ENCODE data around the gene SNX1. TPM values are rescaled to one million over a fixed set of nuclear protein-coding genes. Genes with fewer than 3 reads are reported as not detected.

SNX1 gene
- polyA plus RNA-seq, 1 donor from 2014 or later: 44.7 TPM

GRCh38 chr15:64161688-64162477, 66.1 kb downstream of the SNX1 start:
- Histone ChIP-seq H3K79me2 (replicated peaks; ENCODE audit: insufficient read depth, low read length) (peaks cover 10% of the 10 kb centered on the region), H3K27me3 (ENCODE audit: insufficient read depth, low read depth, low read length) (no peaks in the 10 kb centered on the region), H3K9me2 (ENCODE audit: insufficient read depth, low read length) (no peaks in the 10 kb centered on the region), H3F3A (ENCODE audit: insufficient read depth, low read length, poor library complexity, severe bottlenecking) (no peaks in the 10 kb centered on the region), H3K36me3 (ENCODE audit: insufficient read depth, low read length) (no peaks in the 10 kb centered on the region), H4K20me1 (ENCODE audit: insufficient read depth) (no peaks in the 10 kb centered on the region), H3K4me3 (ENCODE audit: low read length) (peak overlapping the region; percentile 93), H3K9ac (ENCODE audit: low read length) (peak overlapping the region; percentile 82), H3K4me2 (ENCODE audit: low read length) (peak overlapping the region; percentile 96), H3K9me3 (ENCODE audit: low read length) (no peaks in the 10 kb centered on the region), H3K27ac (ENCODE audit: low read length) (peak overlapping the region; percentile 74), H2AFZ (ENCODE audit: low read depth, low read length) (no peak overlapping the region)
- TF ChIP-seq POLR2AphosphoS5 (IDR thresholded peaks at IDR 0.05) (no peak), TAF1 (IDR thresholded peaks at IDR 0.05; ENCODE audit: low read depth) (peak; percentile 41)

- Histone ChIP-seq H3K4me3 (ENCODE audit: low read length) (peak overlapping the region; percentile 93), H3K9ac (ENCODE audit: low read length) (peak overlapping the region; percentile 82), H3K36me3 (ENCODE audit: insufficient read depth, low read length) (no peaks in the 10 kb centered on the region), H3K9me2 (ENCODE audit: insufficient read depth, low read length) (no peaks in the 10 kb centered on the region), H3K27ac (ENCODE audit: low read length) (peak overlapping the region; percentile 74), H3K79me2 (replicated peaks; ENCODE audit: insufficient read depth, low read length) (peaks cover 10% of the 10 kb centered on the region), H4K20me1 (ENCODE audit: insufficient read depth) (no peaks in the 10 kb centered on the region), H3K9me3 (ENCODE audit: low read length) (no peaks in the 10 kb centered on the region), H3K4me2 (ENCODE audit: low read length) (peak overlapping the region; percentile 96), H3F3A (ENCODE audit: insufficient read depth, low read length, poor library complexity, severe bottlenecking) (no peaks in the 10 kb centered on the region), H3K27me3 (ENCODE audit: insufficient read depth, low read depth, low read length) (no peaks in the 10 kb centered on the region), H2AFZ (ENCODE audit: low read depth, low read length) (peak overlapping the region; percentile 51)
- TF ChIP-seq EP300 (conservative IDR thresholded peaks at IDR 0.05; ENCODE audit: poor library complexity, severe bottlenecking): no peak
Measured at GRCh38 chr15:64162478-64162868, 66.7 kb downstream of the SNX1 start.

GRCh38 chr15:64162869-64163658, 67.3 kb downstream of the SNX1 start, which contains the start of gene PPIB:
Gene PPIB, minus strand, starts transcription at chr15:64163022. Its CDS starts 36 bp downstream, at chr15:64162986.
- Histone ChIP-seq H3K9me3 (ENCODE audit: low read length) (no peaks in the 10 kb centered on the region), H3K27ac (ENCODE audit: low read length) (peak within 1 kb of the TSS; percentile 74), H2AFZ (ENCODE audit: low read depth, low read length) (peak within 1 kb of the TSS; percentile 51)

More at GRCh38 chr15:64162869-64163658, 67.3 kb downstream of the SNX1 start, which contains the start of gene PPIB:
- Histone ChIP-seq H3K4me3 (ENCODE audit: low read length) (peak within 1 kb of the TSS; percentile 93), H3K9ac (ENCODE audit: low read length) (peak within 1 kb of the TSS; percentile 82), H4K20me1 (ENCODE audit: insufficient read depth) (no peaks in the 10 kb centered on the region), H3F3A (ENCODE audit: insufficient read depth, low read length, poor library complexity, severe bottlenecking) (no peaks in the 10 kb centered on the region), H3K79me2 (replicated peaks; ENCODE audit: insufficient read depth, low read length) (peaks cover 10% of the 10 kb centered on the region), H3K36me3 (ENCODE audit: insufficient read depth, low read length) (no peaks in the 10 kb centered on the region), H3K4me2 (ENCODE audit: low read length) (peak within 1 kb of the TSS; percentile 96), H3K27me3 (ENCODE audit: insufficient read depth, low read depth, low read length) (no peaks in the 10 kb centered on the region), H3K9me2 (ENCODE audit: insufficient read depth, low read length) (no peaks in the 10 kb centered on the region)
- TF ChIP-seq POLR2AphosphoS5 (IDR thresholded peaks at IDR 0.05) (peak; percentile 91), EP300 (conservative IDR thresholded peaks at IDR 0.05; ENCODE audit: poor library complexity, severe bottlenecking) (peak; percentile 57), CTCF (IDR thresholded peaks at IDR 0.05; ENCODE audit: poor library complexity, severe bottlenecking) (peak; percentile 85), RAD21 (conservative IDR thresholded peaks at IDR 0.05) (peak; percentile 79), EZH2 (IDR thresholded peaks at IDR 0.05; ENCODE audit: borderline replicate concordance, insufficient read depth, low read length, poor library complexity, severe bottlenecking) (no peak), SMC3 (conservative IDR thresholded peaks at IDR 0.05; ENCODE audit: poor library complexity) (peak; percentile 65), MXI1 (conservative IDR thresholded peaks at IDR 0.05; ENCODE audit: poor library complexity, severe bottlenecking) (peak; percentile 83), TAF1 (IDR thresholded peaks at IDR 0.05; ENCODE audit: low read depth) (no peak)
- TF ChIP-seq, protein P1, sequence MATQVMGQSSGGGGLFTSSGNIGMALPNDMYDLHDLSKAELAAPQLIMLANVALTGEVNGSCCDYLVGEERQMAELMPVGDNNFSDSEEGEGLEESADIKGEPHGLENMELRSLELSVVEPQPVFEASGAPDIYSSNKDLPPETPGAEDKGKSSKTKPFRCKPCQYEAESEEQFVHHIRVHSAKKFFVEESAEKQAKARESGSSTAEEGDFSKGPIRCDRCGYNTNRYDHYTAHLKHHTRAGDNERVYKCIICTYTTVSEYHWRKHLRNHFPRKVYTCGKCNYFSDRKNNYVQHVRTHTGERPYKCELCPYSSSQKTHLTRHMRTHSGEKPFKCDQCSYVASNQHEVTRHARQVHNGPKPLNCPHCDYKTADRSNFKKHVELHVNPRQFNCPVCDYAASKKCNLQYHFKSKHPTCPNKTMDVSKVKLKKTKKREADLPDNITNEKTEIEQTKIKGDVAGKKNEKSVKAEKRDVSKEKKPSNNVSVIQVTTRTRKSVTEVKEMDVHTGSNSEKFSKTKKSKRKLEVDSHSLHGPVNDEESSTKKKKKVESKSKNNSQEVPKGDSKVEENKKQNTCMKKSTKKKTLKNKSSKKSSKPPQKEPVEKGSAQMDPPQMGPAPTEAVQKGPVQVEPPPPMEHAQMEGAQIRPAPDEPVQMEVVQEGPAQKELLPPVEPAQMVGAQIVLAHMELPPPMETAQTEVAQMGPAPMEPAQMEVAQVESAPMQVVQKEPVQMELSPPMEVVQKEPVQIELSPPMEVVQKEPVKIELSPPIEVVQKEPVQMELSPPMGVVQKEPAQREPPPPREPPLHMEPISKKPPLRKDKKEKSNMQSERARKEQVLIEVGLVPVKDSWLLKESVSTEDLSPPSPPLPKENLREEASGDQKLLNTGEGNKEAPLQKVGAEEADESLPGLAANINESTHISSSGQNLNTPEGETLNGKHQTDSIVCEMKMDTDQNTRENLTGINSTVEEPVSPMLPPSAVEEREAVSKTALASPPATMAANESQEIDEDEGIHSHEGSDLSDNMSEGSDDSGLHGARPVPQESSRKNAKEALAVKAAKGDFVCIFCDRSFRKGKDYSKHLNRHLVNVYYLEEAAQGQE (IDR thresholded peaks at IDR 0.05; ENCODE audit: borderline replicate concordance): no peak
